Stimulated activated CD4-positive, alpha-beta T cell treated with anti-CD3 and anti-CD28 coated beads, TNF-alpha, amount 100 ng/mL, for 24 hours (primary cell): ENCODE results near the gene DNAJC6.

Source experiments
- DNase-seq, 3 experiments: peaks; one replicate each; pipeline ENCODE4 v3.0.0-alpha.2; 2020; ENCODE audit warnings: low read depth in 3 of 3

DNAJC6 gene

DNA sequence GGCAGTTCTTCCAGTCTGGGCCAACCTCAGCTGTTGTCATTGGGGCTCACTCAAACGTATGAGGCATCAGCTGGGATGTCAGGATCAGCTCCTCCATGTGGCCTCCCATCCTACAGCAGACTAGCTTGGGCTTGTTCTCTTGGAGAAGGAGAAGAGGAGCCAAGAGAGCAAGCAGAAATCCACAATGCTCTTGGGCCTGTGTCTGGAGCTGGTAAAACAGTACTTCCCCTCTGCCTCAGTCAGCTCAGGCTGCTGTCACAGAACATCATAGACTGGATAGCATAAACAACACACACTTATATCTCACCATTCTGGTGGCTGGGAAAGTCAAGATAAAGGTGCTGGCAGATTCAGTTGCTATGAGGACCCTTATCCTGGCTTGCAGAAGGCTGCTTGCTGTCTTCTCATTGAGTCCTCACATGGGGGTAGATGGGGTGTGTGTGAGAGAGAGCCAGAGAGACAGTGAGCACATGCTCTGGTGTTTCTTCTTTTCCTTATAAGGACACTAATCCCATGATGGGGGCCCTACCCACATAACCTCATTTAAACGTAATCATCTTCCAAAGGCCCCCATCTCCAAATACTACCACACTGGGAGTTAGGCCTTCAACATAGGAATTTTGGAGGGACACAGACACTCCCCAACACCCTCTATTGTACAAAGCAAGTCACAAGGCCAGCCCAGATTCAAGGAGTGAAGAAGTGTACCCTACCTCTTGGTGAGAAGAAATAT, 16.3 kb upstream of the DNAJC6 start:
- no peak for DNase-seq

DNA sequence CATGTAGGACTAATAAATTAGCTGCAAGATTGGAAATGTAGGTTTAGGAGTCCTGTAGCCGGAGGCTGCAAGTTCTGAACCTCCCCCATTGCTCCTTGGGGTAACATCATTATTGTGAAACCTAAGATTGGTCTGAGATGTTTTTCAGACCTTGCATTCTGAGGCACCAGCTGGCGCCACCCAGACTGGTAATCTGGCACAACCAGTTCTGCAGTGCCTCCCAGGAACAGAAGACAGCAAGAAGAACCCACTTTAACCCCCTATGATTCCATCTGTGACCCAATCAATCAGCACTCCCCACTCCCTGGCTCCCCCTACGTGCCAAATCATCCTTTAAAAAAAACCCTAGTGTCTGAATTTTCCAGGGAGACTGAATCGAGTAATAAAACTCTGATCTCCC, 11.6 kb upstream of the DNAJC6 start:
- no peak for DNase-seq

- no peak for DNase-seq
Observed at GRCh38 chr1:65299328-65299727, 10.0 kb upstream of the DNAJC6 start.

DNA sequence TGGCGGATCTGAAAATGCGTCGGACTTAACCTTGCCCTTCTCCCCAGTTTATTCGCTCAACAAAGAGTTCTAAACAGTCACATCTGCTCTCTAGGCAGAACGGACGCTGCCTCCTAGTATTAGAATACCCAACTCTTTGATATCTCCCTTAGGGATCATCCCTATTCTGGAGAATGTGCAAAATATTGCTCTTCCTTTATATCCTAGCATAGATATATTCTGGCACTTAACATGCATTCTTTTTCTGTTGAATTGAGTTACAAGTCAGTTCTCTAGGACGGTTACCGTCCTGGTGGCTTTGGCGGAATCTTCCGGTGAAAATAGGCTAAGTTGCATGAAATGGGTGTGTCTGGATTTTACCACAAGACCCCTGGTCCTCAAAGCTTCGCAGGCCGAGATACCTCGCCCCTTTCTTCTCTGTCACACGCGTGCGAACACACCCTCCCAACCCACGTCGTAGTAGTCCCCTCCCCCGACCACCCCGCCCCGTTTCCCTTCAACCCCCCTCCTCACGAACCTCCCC, 501 bp upstream of the DNAJC6 start:
- no peak for DNase-seq

GRCh38 chr1:65310078-65310587, 790 bp downstream of the DNAJC6 start:
- no peak for DNase-seq

DNA sequence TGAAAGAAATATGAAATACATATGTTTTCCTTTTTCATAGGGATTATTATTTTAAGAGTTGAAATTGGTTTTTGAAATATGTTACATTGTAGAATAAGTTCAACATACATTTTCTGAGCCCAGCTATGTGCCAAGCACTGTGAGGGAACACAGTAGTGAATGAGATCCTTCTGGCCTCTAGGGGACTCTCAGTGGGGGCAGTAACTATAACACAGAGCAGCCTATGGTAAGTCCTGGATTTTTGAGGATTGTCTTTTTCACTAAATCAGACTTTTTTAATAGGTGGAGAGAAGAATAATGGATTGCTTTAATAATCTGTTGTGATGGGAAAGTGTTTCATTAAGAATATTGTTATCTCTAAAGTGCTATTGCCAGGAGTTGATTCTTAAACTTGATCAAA, 2.4 kb downstream of the DNAJC6 start:
- no peak for DNase-seq

DNA sequence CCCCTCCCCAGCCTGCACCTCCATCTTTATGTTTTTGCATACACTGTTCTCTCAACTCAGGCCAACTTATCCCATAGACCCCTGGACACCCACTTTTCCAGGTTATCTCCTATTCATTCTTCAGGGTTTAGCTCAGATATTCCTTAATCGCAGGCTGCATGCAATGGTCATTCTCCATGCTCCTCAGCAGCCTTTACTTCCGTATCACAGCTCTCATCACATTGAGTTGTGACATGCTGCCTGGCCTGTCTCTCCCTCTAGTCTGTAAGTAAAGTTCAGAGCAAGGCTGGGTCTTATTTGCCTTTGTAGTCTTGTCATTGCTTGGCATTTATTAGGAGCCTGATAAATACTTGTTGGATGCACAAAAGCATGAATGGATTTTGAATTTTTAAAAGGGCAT, 6.9 kb downstream of the DNAJC6 start:
- DNase-seq: no peak

DNA sequence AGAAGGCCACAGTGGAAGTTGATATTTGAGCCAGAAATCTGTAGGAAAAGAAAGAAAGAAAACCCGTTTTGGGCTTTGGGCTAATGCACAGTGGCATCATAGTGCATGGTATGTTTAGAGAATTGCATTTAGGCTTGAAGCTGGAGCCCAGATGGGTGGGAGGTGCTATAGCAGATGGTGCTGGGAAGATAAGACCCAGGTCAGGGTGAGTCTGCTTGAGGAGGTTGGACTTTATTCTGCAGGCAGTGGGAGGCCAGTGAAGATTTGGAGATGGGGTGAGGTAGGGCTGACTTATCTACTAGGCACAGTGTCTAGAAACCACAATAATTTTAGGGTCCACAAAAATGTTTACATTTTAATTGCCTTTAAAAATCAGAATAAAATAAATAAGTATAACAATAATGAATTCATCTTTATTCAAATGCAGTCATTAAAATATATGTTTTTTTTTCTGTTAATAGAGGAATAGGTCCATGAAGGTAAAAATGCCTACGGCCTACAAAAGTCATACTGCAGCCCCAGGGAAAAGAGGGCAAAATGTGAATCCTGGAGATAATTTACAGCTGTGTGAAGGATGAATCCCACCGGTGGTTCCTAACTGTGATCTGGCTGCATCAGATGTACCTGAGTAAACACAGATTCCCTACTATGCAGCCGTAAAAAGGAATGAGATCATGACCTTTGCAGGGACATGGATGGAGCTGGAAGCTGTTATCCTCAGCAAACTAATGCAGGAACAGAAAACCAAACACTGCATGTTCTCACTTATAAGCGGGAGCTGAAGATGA, 8.7 kb downstream of the DNAJC6 start:
- DNase-seq: no peak

GRCh38 chr1:65319141-65319540, 9.8 kb downstream of the DNAJC6 start:
- no peak for DNase-seq

DNA sequence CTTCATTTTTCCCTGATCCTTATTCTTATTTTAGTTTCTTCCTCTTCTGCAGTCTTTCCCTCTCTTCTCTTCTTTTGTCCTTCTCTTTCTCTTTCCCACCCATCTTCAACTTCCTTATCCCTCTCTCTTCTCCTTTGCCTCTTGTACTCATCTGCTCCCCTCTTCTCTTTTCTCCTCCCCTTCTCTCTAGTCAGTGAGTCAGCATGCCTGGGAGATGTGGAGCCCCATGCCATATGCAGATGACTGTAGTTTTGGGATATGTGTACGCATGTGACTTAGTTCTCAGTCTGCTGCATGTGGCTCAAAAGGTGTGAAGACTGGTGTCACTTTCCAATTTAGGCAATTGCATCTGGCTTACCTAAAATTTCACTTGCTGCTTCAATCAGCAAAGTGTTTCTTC, 10.4 kb downstream of the DNAJC6 start:
- no peak for DNase-seq

GRCh38 chr1:65321879-65322278, 12.5 kb downstream of the DNAJC6 start:
- no peak for DNase-seq

- DNase-seq: no peak
Observed at GRCh38 chr1:65323246-65323645, 13.9 kb downstream of the DNAJC6 start.

DNA sequence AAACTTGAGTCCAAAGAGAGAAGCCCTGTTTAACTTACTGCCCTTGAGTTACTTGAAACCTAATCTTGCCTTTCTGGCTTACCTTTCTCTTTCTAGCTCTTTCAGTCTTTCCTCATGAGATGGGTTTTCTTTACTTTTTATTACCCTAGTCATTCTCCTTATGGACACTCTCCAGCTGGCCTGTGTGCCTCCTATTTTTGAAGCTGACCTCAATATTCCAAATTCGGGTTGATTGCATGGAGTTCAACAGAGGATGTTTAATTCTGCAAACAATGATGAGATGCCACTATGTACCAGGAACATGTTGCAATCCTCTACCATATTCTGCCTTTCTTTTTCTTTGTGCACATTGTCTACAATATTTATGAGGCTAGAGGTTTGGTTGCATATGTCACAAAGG, 20.7 kb downstream of the DNAJC6 start:
- DNase-seq: no peak

GRCh38 chr1:65330822-65331221, 21.5 kb downstream of the DNAJC6 start:
- no peak for DNase-seq

DNA sequence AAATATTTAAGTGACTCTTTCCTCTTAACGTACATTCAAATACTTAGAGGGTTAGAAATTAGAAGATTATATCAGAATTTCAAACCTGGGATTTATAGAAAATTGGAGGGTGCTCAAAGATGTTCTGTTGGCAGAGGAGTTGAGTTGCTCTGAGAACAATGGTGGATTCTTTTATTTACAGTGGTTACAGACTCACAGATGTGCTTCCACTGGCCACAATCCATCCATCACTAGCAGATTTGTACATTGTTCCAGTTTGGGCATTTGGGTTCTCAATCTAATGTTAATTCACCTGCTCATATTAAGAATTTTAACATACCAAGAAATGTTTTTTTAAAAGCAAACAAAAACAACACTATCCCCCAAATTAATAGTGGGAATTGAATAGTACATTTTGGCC, 23.5 kb downstream of the DNAJC6 start:
- no peak for DNase-seq

DNA sequence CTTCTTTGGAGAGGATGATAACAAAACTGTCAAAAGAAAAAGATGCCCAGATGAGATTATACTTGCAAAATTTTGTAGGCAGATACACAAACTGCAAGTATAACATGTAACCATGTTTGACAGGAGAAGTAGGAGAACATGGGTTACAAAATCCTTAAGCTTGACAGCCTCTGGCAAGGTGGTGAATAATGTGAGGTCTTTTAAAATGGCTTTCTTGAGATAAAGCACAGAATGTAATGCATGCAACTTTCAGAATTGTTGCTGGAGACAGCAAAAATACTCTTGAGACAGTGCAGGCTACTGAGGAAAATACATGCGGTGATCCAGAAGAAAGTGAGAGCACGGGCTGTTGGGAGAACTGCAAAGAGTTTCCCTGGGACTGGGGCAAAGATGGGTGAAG, 24.7 kb downstream of the DNAJC6 start:
- DNase-seq: no peak

GRCh38 chr1:65339866-65340468, 30.6 kb downstream of the DNAJC6 start:
- no peak for DNase-seq

DNA sequence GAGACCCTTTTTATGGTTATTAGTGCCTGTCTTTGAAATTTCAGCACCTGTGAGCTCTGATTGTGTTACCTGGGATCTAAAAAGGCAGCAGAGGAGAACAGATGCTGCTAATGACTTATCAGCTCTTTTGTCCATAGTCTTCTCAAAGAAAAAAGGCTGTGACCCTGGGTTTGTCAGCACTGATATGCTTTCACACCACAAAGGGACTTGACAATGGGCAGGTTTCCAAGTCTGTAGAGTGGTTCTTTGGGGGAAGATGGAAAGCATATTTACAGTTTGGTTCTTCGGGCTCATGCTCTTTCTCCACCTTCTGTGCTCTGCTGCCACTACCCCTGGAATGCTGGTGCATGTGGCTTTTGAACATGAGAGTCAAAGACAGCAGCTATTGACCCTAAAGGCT, 32.0 kb downstream of the DNAJC6 start:
- no peak for DNase-seq

DNA sequence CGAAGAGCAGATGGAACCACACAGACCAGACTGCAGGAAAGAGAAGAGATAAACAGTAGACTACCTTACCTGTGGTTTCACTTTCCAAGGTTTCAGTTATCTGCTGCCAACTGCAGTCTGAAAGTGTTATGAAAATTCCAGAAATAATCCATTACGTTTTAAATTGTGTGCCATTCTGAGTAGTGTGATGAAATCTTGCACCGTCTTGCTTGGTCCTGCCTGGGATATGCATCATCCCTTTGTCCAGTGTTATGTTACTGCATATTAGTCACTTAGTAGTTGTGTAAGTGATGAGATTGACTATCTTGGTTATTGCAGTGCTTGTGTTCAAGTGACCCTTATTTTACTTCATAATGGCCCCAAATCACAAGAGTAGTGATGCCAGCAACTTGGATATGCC, 33.9 kb downstream of the DNAJC6 start:
- no peak for DNase-seq

DNA sequence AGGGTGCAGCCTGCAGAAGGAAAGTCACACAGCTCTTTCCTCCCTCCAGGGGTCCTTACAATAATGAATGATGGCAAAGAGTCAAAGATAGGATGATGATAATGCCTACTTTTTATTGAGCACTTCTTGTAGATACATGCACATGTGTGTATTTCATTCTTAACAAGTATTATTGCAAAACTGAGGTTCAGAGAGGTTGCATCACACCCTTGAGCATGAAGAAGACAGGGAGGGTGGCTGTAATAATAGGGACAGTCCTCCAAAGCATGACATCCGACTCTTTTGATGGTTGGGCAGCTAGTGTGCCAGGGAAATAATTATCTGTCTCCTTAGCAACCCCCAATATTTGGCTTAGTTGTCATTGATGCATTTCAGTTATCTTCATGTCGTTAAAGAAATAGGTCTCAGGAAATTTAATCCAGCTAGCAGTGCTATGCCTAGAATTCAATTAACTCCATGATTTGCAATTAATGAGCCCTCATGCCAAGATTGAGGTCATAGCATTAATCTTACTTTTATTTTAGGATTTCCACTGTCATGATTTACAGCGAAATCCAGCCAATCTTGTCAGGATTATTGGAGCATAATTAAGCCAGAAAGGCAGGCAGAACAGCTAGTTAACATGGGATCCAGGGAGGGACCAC, 35.0 kb downstream of the DNAJC6 start:
- no peak for DNase-seq

DNA sequence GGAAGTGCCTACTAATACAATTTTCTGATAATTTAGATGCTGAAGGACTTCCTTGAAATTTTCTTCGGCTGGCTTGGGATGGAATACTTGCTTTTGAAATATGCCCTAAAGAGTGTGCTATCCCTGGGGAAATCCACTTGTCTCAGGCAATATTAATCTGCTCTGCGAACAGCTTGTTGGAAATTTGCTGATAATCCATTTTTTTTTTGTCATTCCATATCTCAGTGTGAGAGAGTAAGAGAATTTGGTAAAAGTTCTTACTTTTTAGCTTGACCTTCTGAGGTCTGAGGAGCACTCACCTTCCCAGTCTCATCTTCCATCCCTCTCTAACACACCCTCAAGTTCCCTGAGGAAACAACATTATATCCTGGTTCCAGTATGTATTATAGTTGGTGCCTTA, 36.8 kb downstream of the DNAJC6 start:
- DNase-seq: no peak
